GM23338 (cell line): ENCODE data around the gene CYP11A1.

ENCODE experiments used
- CTCF ChIP-seq, 2 experiments: fragments of 200-600 bp in 1 of 2; sonication (generic) in 1 of 2; conservative IDR thresholded peaks; 2 replicates each; pipeline versions ENCODE4 v1.5.1 to v1.6.1; 2016 to 2017; ENCODE audit warnings: antibody characterized with exemption in 2 of 2, low read depth in 2 of 2, mild to moderate bottlenecking in 2 of 2, moderate library complexity in 1 of 2
- ETS1 ChIP-seq: IDR thresholded peaks from 2 replicates; pipeline ENCODE4 v1.6.1; 2016; ENCODE audit warnings: antibody characterized with exemption
- EZH2 ChIP-seq: fragments of 200-600 bp; sonication (generic); IDR thresholded peaks from one replicate; pipeline ENCODE4 v1.8.0; 2017; ENCODE audit warnings: antibody characterized with exemption, mild to moderate bottlenecking, low read depth; ENCODE audit not compliant: unreplicated experiment
- EZH2phosphoT487 ChIP-seq: fragments of 200-600 bp; sonication (generic); IDR thresholded peaks from one replicate; pipeline ENCODE4 v1.8.1; 2018; ENCODE audit warnings: antibody characterized with exemption; ENCODE audit not compliant: unreplicated experiment
- JUNB ChIP-seq: IDR thresholded peaks from one replicate; pipeline ENCODE4 v1.6.1; 2016; ENCODE audit warnings: antibody characterized with exemption; ENCODE audit not compliant: unreplicated experiment
- NANOG ChIP-seq: IDR thresholded peaks from 2 replicates; pipeline ENCODE4 v1.6.1; 2016; ENCODE audit warnings: antibody characterized with exemption, borderline replicate concordance
- POLR2AphosphoS5 ChIP-seq: IDR thresholded peaks from 2 replicates; pipeline ENCODE4 v1.6.1; 2016; ENCODE audit warnings: antibody characterized with exemption, low read depth
- REST ChIP-seq: IDR thresholded peaks from one replicate; pipeline ENCODE4 v1.6.1; 2018; ENCODE audit warnings: antibody characterized with exemption; ENCODE audit not compliant: unreplicated experiment
- ZNF462 ChIP-seq: fragments of 250-450 bp; sonication (Bioruptor Pico); IDR thresholded peaks from 2 replicates; pipeline ENCODE4 v1.5.0; 2020; ENCODE audit warnings: mild to moderate bottlenecking, moderate library complexity

DNA sequence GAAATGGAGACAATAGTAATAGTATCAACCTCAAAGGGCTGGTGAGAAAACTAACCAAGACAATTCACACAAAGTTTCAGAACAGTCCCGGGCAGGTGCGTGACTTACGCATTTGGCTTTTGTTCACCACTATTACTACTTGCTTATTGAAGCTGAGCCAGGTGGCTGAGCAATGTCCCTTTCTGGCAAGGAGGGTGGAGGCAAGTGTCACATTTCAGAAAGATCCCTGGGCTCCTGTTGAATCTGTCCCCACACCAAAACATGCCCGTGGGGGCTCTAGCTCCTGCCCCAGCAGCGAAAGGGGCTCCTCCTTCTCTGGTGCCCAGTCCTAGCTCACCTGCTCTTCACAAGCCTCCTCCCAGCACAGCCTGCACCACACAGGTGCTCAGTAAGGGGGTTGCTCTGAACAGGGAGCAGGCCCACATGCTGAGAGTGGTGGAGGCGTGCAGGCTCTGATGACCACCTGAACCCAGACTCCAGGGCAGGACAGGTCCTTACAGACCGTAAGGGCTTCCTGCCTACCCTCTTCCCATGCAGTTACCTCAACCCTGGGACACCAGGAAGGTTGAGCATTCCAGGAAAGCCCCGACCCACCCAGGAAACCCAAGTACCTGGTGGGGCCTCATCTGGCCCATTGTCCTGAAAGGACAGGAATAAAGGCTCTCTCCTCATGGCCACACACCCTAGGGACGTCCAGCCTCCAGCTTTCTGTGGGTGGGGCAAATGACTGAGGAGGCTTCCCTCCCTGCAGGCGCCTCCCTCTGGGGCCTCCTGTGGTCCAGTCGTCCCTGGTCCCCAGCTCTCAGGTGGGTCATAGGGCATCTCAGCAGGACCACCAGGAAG is 33.7 kb upstream of the CYP11A1 start:
- TF ChIP-seq CTCF (conservative IDR thresholded peaks at IDR 0.05; ENCODE audit: low read depth in 2 of 2) (no peak), REST (no peak), EZH2phosphoT487 (no peak), POLR2AphosphoS5 (no peak), EZH2 (no peak), ZNF462 (CRISPR knock-in tag) (no peak), JUNB (no peak), ETS1 (no peak), NANOG (no peak)
